Prostate gland (tissue), 2 donors: ENCODE results near the gene RCOR3. TPM values are rescaled to one million over a fixed set of nuclear protein-coding genes. Genes with fewer than 3 reads are reported as not detected.

ENCODE experiments used
- DNase-seq: peaks from one replicate; pipeline ENCODE4 v3.0.0-alpha.2; 2019; ENCODE audit warnings: low spot score
- H3K27ac ChIP-seq, 2 donors: fragments of 200-600 bp; sonication (generic); 2 replicates each; pipeline ENCODE4 v1.5.1; 2017 to 2019
- H3K27me3 ChIP-seq: fragments of 200-600 bp; sonication (generic); replicated peaks from 2 replicates; pipeline ENCODE4 v1.5.1; 2019; ENCODE audit not compliant: insufficient read depth
- H3K36me3 ChIP-seq, 2 donors: fragments of 200-600 bp; sonication (generic); 1 replicate in 1 of 2; 2 replicates in 1 of 2; pipeline versions ENCODE4 v1.5.1 to v1.8.1; 2017 to 2019
- H3K4me1 ChIP-seq: fragments of 200-600 bp; sonication (generic); replicated peaks from 2 replicates; pipeline ENCODE4 v1.5.1; 2019
- H3K4me3 ChIP-seq, 2 donors: fragments of 200-600 bp; sonication (generic); 2 replicates each; pipeline ENCODE4 v1.5.1; 2017 to 2019
- H3K9me3 ChIP-seq: fragments of 200-600 bp; sonication (generic); 2 replicates; pipeline ENCODE4 v1.5.1; 2017
- POLR2A ChIP-seq: fragments of 450-650 bp; IDR thresholded peaks from one replicate; pipeline ENCODE4 v1.6.1; 2016; ENCODE audit warnings: antibody characterized with exemption, mild to moderate bottlenecking
- POLR2AphosphoS5 ChIP-seq: sonication (generic); formaldehyde crosslinking; IDR thresholded peaks from one replicate; pipeline ENCODE4 v1.6.1; 2017; ENCODE audit warnings: antibody characterized with exemption
- WGBS: methylation state at CpG from one replicate; pipeline ENCODE4 v1.1.5; 2018; 5-methylcytosine and 5-hydroxymethylcytosine counted together
- intact Hi-C: fragments of 100-400 bp; cut with DNase I; formaldehyde crosslinking; loops from one replicate; pipeline ENCODE4 v1.14.2; 2022
- total RNA-seq, 2 donors: library from RNA; depleted of rRNA; stranded (reverse); fragments of >200 nt; gene quantifications; one replicate each; pipeline ENCODE4 v1.1.0, GENCODE V29; 2016
- TF ChIP-seq, protein P1 (sequence below), 4 experiments: fragments of 200-600 bp in 2 of 4; fragments of 450-650 bp in 2 of 4; sonication (generic) in 2 of 4; IDR thresholded peaks; 1 replicate in 3 of 4; 2 replicates in 1 of 4; pipeline ENCODE4 v1.5.1; 2016 to 2019; ENCODE audit warnings: antibody characterized with exemption in 4 of 4, mild to moderate bottlenecking in 2 of 4, moderate library complexity in 2 of 4

RCOR3 gene
- total RNA-seq, 2 donors from 2014 or later = 56.4 to 78.3 TPM

GRCh38 chr1:211356723-211357407 lies 97.7 kb downstream of the RCOR3 start:
- H3K36me3 ChIP-seq = no peaks in the 10 kb centered on the region
- intact Hi-C loops = no loop called here
- H3K4me3 ChIP-seq = no peak overlapping the region
- H3K4me1 ChIP-seq = no peaks in the 10 kb centered on the region
- H3K9me3 ChIP-seq = no peaks in the 10 kb centered on the region
- no peak overlapping the region for H3K27ac ChIP-seq
- TF ChIP-seq POLR2AphosphoS5 (no peak), POLR2A (no peak)
- TF ChIP-seq, protein P1, sequence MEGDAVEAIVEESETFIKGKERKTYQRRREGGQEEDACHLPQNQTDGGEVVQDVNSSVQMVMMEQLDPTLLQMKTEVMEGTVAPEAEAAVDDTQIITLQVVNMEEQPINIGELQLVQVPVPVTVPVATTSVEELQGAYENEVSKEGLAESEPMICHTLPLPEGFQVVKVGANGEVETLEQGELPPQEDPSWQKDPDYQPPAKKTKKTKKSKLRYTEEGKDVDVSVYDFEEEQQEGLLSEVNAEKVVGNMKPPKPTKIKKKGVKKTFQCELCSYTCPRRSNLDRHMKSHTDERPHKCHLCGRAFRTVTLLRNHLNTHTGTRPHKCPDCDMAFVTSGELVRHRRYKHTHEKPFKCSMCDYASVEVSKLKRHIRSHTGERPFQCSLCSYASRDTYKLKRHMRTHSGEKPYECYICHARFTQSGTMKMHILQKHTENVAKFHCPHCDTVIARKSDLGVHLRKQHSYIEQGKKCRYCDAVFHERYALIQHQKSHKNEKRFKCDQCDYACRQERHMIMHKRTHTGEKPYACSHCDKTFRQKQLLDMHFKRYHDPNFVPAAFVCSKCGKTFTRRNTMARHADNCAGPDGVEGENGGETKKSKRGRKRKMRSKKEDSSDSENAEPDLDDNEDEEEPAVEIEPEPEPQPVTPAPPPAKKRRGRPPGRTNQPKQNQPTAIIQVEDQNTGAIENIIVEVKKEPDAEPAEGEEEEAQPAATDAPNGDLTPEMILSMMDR (IDR thresholded peaks at IDR 0.05) = no peak
- no peak for DNase-seq
- H3K27me3 ChIP-seq = no peaks in the 10 kb centered on the region
- WGBS = 75% methylated on average over 5 of the region's 5 CpGs

GRCh38 chr1:211358685-211359084 lies 99.5 kb downstream of the RCOR3 start:
- Histone ChIP-seq H3K9me3 (no peaks in the 10 kb centered on the region), H3K4me3 (no peak overlapping the region), H3K27ac (no peak overlapping the region), H3K36me3 (no peaks in the 10 kb centered on the region), H3K27me3 (no peaks in the 10 kb centered on the region), H3K4me1 (no peaks in the 10 kb centered on the region)
- 95% methylated on average over 1 of the region's 1 CpG for WGBS
- TF ChIP-seq, protein P1 (IDR thresholded peaks at IDR 0.05) = no peak
- TF ChIP-seq POLR2A (no peak), POLR2AphosphoS5 (no peak)
- intact Hi-C loops = no loop called here
- DNase-seq = no peak

GRCh38 chr1:211359876-211360275 lies 100.7 kb downstream of the RCOR3 start:
- WGBS = 79% methylated on average over 3 of the region's 3 CpGs
- no peak for TF ChIP-seq POLR2AphosphoS5
- TF ChIP-seq POLR2A = no peak
- Histone ChIP-seq H3K27me3 (no peaks in the 10 kb centered on the region), H3K4me3 (no peak overlapping the region), H3K9me3 (no peaks in the 10 kb centered on the region), H3K27ac (no peak overlapping the region), H3K36me3 (no peaks in the 10 kb centered on the region), H3K4me1 (no peaks in the 10 kb centered on the region)
- intact Hi-C loops = no loop called here
- DNase-seq = no peak

GRCh38 chr1:211361202-211361601 lies 102.0 kb downstream of the RCOR3 start:
- Histone ChIP-seq H3K27me3 (no peaks in the 10 kb centered on the region), H3K36me3 (no peaks in the 10 kb centered on the region), H3K4me1 (no peaks in the 10 kb centered on the region), H3K27ac (no peak overlapping the region), H3K9me3 (no peaks in the 10 kb centered on the region), H3K4me3 (no peak overlapping the region)
- TF ChIP-seq POLR2AphosphoS5 (no peak), POLR2A (no peak)
- TF ChIP-seq, protein P1 (IDR thresholded peaks at IDR 0.05) = no peak
- 96% methylated on average over 1 of the region's 1 CpG for WGBS
- intact Hi-C loops = no loop called here
- no peak for DNase-seq

Other genes with a start within 250 kb of the RCOR3 start
- 1 to 10 TPM in 1 of 2 donors, under 1 TPM in 1; 0.68 to 1.2 TPM for gene KCNH1, start 125.2 kb upstream of the RCOR3 start, total RNA-seq
- 10 to 100 TPM in 1 of 2 donors, 1 to 10 TPM in 1; 8.0 to 12.6 TPM for gene TRAF5, start 67.5 kb downstream of the RCOR3 start, total RNA-seq
- gene RD3, start 232.8 kb downstream of the RCOR3 start, total RNA-seq = under 1 TPM; 0.27 to 0.28 TPM